A549 (cell line): ENCODE results near the gene N4BP3. TPM values are rescaled to one million over a fixed set of nuclear protein-coding genes. Genes with fewer than 3 reads are reported as not detected.

Experiments
- ATAC-seq, 2 experiments: fragments of 200-7000 bp in 1 of 2; fragments of >200 bp in 1 of 2; cut with Nextera tagmentation in 1 of 2; cut with Tn5 transposase in 1 of 2; 3 replicates each; pipeline versions ENCODE4 v1.8.0 to v1.9.1; 2018 to 2020; ENCODE audit warnings: mild to moderate bottlenecking in 1 of 2, moderate library complexity in 1 of 2
- CTCF ChIA-PET: fragments of 300-600 bp; sonication (Branson Sonifier 250); formaldehyde crosslinking; extraction: SDS; loops from one replicate; lab custom pipeline; 2021; ENCODE audit warnings: antibody characterized with exemption, inconsistent platforms; lab: Yijun Ruan, JAX
- POLR2A ChIA-PET: fragments of 350-600 bp; formaldehyde crosslinking; extraction: SDS; loops from one replicate; lab custom pipeline; 2021; ENCODE audit warnings: antibody characterized with exemption, inconsistent platforms; lab: Yijun Ruan, JAX
- DNase-seq, 2 experiments: peaks; one replicate each; pipeline versions ENCODE4 v3.0.0 to v3.0.0-alpha.2; 2011 to 2016; ENCODE audit warnings: low read depth in 1 of 2, low spot score in 1 of 2
- FAIRE-seq: peaks from 2 replicates; lab custom pipeline; 2011; peaks lifted over from hg19 to GRCh38; lab: Jason Lieb, UNC
- H3K27ac ChIP-seq, 2 experiments: fragments of >200 bp; sonication (Bioruptor Twin); formaldehyde crosslinking; 3 replicates each; pipeline ENCODE4 v1.5.1; 2016 to 2017
- H3K4me1 ChIP-seq: fragments of >200 bp; sonication (Bioruptor Twin); formaldehyde crosslinking; 3 replicates; pipeline ENCODE4 v1.6.1; 2016
- H3K4me2 ChIP-seq: fragments of >200 bp; sonication (Bioruptor Twin); formaldehyde crosslinking; 3 replicates; pipeline ENCODE4 v1.6.1; 2016
- H3K4me3 ChIP-seq: fragments of >200 bp; sonication (Bioruptor Twin); formaldehyde crosslinking; 3 replicates; pipeline ENCODE4 v1.5.1; 2016
- H3K9me3 ChIP-seq: fragments of >200 bp; sonication (Bioruptor Twin); formaldehyde crosslinking; 3 replicates; pipeline ENCODE4 v1.6.1; 2016
- CBX8 ChIP-seq: fragments of 200-600 bp; sonication (generic); IDR thresholded peaks from 2 replicates; pipeline ENCODE4 v1.6.1; 2016
- CHD2 ChIP-seq: fragments of 150-350 bp; IDR thresholded peaks from 2 replicates; pipeline ENCODE4 v1.6.1; 2014; ENCODE audit warnings: low read length; ENCODE audit not compliant: partially characterized antibody
- E2F6 ChIP-seq: IDR thresholded peaks from 2 replicates; pipeline ENCODE4 v1.6.1; 2012; ENCODE audit warnings: low read depth, borderline replicate concordance
- EHMT2 ChIP-seq: fragments of 200-600 bp; sonication (generic); IDR thresholded peaks from 2 replicates; pipeline ENCODE4 v1.6.1; 2016; ENCODE audit warnings: antibody characterized with exemption, low read depth, mild to moderate bottlenecking, moderate library complexity
- ELK1 ChIP-seq: fragments of 150-350 bp; IDR thresholded peaks from 2 replicates; pipeline ENCODE4 v1.6.1; 2014; ENCODE audit warnings: low read depth, mild to moderate bottlenecking, low read length
- ESRRA ChIP-seq: fragments of 150-350 bp; IDR thresholded peaks from 2 replicates; pipeline ENCODE4 v1.6.1; 2014; ENCODE audit warnings: mild to moderate bottlenecking, low read length, borderline replicate concordance
- FOSB ChIP-seq: fragments of 250-450 bp; sonication (Bioruptor Pico); IDR thresholded peaks from 2 replicates; pipeline ENCODE4 v1.5.0; 2020; ENCODE audit warnings: mild to moderate bottlenecking, moderate library complexity
- FOSL2 ChIP-seq, 2 experiments: fragments of 450-650 bp in 1 of 2; fragments of >200 bp in 1 of 2; sonication (Bioruptor Twin) in 1 of 2; formaldehyde crosslinking; IDR thresholded peaks; 2 replicates each; pipeline versions ENCODE4 v1.5.0 to v1.6.1; 2016 to 2020; ENCODE audit warnings: mild to moderate bottlenecking in 1 of 2, moderate library complexity in 1 of 2
- HDAC2 ChIP-seq: fragments of 200-600 bp; sonication (generic); IDR thresholded peaks from 2 replicates; pipeline ENCODE4 v1.6.1; 2016
- HOXA7 ChIP-seq: fragments of 250-450 bp; sonication (Bioruptor Pico); IDR thresholded peaks from 2 replicates; pipeline ENCODE4 v1.5.0; 2020; ENCODE audit warnings: mild to moderate bottlenecking, moderate library complexity
- HOXB5 ChIP-seq: fragments of 250-450 bp; sonication (Bioruptor Pico); IDR thresholded peaks from 2 replicates; pipeline ENCODE4 v1.5.0; 2020; ENCODE audit warnings: mild to moderate bottlenecking, moderate library complexity
- JUN ChIP-seq, 2 experiments: fragments of >200 bp; sonication (Bioruptor Twin); formaldehyde crosslinking; IDR thresholded peaks; 2 replicates in 1 of 2; 3 replicates in 1 of 2; pipeline ENCODE4 v1.6.1; 2016 to 2017
- JUNB ChIP-seq: fragments of >200 bp; sonication (Bioruptor Twin); formaldehyde crosslinking; IDR thresholded peaks from 2 replicates; pipeline ENCODE4 v1.6.1; 2016
- KDM1A ChIP-seq: fragments of 200-600 bp; sonication (generic); IDR thresholded peaks from 2 replicates; pipeline ENCODE4 v1.6.1; 2016; ENCODE audit warnings: low read depth, mild to moderate bottlenecking
- MAZ ChIP-seq: fragments of 150-350 bp; IDR thresholded peaks from 2 replicates; pipeline ENCODE4 v1.6.1; 2014; ENCODE audit warnings: antibody characterized with exemption, low read depth, low read length, borderline replicate concordance
- MYC ChIP-seq: IDR thresholded peaks from 2 replicates; pipeline ENCODE4 v1.6.1; 2012; ENCODE audit warnings: mild to moderate bottlenecking, inconsistent platforms, low read length, improper control_type of control experiment, borderline replicate concordance
- NR3C1 ChIP-seq: fragments of >200 bp; sonication (Bioruptor Twin); formaldehyde crosslinking; IDR thresholded peaks from 3 replicates; pipeline ENCODE4 v1.6.1; 2017
- PHF8 ChIP-seq: fragments of 200-600 bp; sonication (generic); IDR thresholded peaks from 2 replicates; pipeline ENCODE4 v1.6.1; 2016; ENCODE audit warnings: low read depth, mild to moderate bottlenecking, antibody characterized with exemption, moderate library complexity, borderline replicate concordance
- POLR2A ChIP-seq: IDR thresholded peaks from 2 replicates; pipeline ENCODE4 v1.6.1; 2012; ENCODE audit warnings: mild to moderate bottlenecking, low read length
- RAD21 ChIP-seq, 2 experiments: fragments of >200 bp in 1 of 2; sonication (Bioruptor Twin) in 1 of 2; formaldehyde crosslinking in 1 of 2; IDR thresholded peaks in 1 of 2; conservative IDR thresholded peaks in 1 of 2; 2 replicates in 1 of 2; 3 replicates in 1 of 2; pipeline ENCODE4 v1.6.1; 2012 to 2018; ENCODE audit warnings: inconsistent platforms in 1 of 2
- RARB ChIP-seq: fragments of 250-450 bp; sonication (Bioruptor Pico); IDR thresholded peaks from 2 replicates; pipeline ENCODE4 v1.8.0; 2021; ENCODE audit warnings: mild to moderate bottlenecking, moderate library complexity
- RFX5 ChIP-seq: fragments of 450-650 bp; IDR thresholded peaks from 2 replicates; pipeline ENCODE4 v1.7.1; 2014; ENCODE audit warnings: antibody characterized with exemption, mild to moderate bottlenecking, moderate library complexity
- TFCP2L1 ChIP-seq: fragments of 250-450 bp; sonication (Bioruptor Pico); IDR thresholded peaks from 2 replicates; pipeline ENCODE4 v1.5.0; 2021; ENCODE audit warnings: mild to moderate bottlenecking
- TP53 ChIP-seq: fragments of 250-450 bp; sonication (Bioruptor Pico); IDR thresholded peaks from 2 replicates; pipeline ENCODE4 v1.5.0; 2021; ENCODE audit warnings: mild to moderate bottlenecking, moderate library complexity
- ZC3H11A ChIP-seq: fragments of 450-650 bp; IDR thresholded peaks from 2 replicates; pipeline ENCODE4 v1.6.1; 2014; ENCODE audit warnings: antibody characterized with exemption, mild to moderate bottlenecking
- ZFP36 ChIP-seq: fragments of 450-650 bp; IDR thresholded peaks from 2 replicates; pipeline ENCODE4 v1.6.1; 2014; ENCODE audit warnings: borderline replicate concordance; ENCODE audit not compliant: partially characterized antibody
- WGBS: methylation state at CpG from one replicate; pipeline ENCODE4 v1.1.6; 2017; ENCODE audit errors: missing lambda C conversion rate; 5-methylcytosine and 5-hydroxymethylcytosine counted together
- polyA plus RNA-seq, 4 experiments: library from polyadenylated mRNA; depleted of rRNA in 3 of 4; stranded (reverse); fragments of >200 nt; fragmentation: RNase III in 1 of 4; extraction: RNeasy Plus Mini Kit Qiagen cat#74134 plus additional on column Dnase treatment in 1 of 4; gene quantifications; 2 replicates in 3 of 4; 3 replicates in 1 of 4; pipeline ENCODE4 v1.2.3, GENCODE V29; 2011 to 2017
- TF ChIP-seq, protein P1 (sequence below): IDR thresholded peaks from 2 replicates; pipeline ENCODE4 v1.6.1; 2012
- TF ChIP-seq, protein P2 (sequence below): IDR thresholded peaks from 2 replicates; pipeline ENCODE4 v1.6.1; 2012
- TF ChIP-seq, protein P3 (sequence below): fragments of >200 bp; sonication (Bioruptor Twin); formaldehyde crosslinking; IDR thresholded peaks from 2 replicates; pipeline ENCODE4 v1.6.1; 2016

N4BP3 gene
- polyA plus RNA-seq, 2 of the 4 experiments (the other 2 are of a cell fraction), result 0.12 to 0.15 TPM

DNA sequence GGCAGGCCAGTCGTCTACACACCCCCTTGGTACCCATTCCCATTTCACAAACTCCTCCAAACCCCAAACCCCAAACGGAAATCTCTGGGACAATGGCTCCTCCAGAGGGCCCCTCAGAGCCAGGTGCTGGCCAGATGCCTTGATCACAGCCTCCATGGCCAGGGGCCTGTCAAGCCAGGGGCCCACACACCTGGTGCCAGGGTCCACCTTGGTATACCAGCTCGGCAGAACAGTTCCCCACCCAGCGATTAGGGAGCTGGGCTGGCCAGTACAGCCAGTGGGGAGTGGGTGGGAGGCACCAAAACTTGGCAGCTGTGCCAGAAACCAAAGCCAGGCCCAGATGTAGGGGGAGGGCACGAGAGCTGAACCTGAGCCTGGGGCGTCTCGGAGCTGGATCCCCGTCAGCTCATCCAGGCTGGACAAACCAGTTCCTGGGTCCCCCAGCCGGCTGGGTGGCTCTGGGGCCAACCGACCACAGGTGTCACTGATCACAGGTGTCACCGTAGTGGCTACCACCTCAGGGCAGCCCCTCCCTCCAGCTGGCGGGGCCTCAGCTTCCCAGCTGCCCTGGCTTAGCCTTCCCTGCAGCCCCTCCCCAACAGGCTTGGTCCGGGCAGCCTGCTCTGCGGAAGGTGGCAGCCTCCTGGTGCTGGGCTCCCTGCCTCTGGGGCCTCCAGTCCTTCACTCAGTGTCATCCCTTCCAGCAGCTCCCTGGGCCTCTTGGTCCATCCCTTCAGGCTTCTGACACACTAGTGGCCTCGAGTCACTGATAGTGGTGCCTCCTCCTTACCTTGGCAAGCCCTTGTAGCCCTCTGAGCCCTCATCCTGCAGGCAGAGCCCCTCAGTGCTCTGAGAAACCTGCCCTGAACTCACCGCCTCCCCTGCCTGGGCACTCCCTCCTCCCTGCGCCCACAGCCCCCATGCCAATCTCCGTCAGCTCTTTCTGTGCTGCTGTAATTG lies 10.9 kb downstream of the N4BP3 start:
- DNase-seq (no peak), FAIRE-seq (no peak), ATAC-seq (no peak)
- TF ChIP-seq RFX5, result no peak
- no peak for TF ChIP-seq FOSL2 (IDR thresholded peaks at IDR 0.05)
- TF ChIP-seq FOSL2 (CRISPR knock-in tag; IDR thresholded peaks at IDR 0.05), result no peak
- TF ChIP-seq RAD21 (conservative IDR thresholded peaks at IDR 0.05 in 1 of 2, IDR thresholded peaks at IDR 0.05 in 1 of 2), result no peak
- no peak for TF ChIP-seq TFCP2L1 (CRISPR knock-in tag)
- no peak for TF ChIP-seq MYC
- TF ChIP-seq ESRRA, result no peak
- TF ChIP-seq, protein P1, sequence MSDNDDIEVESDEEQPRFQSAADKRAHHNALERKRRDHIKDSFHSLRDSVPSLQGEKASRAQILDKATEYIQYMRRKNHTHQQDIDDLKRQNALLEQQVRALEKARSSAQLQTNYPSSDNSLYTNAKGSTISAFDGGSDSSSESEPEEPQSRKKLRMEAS, result no peak
- TF ChIP-seq, protein P2, sequence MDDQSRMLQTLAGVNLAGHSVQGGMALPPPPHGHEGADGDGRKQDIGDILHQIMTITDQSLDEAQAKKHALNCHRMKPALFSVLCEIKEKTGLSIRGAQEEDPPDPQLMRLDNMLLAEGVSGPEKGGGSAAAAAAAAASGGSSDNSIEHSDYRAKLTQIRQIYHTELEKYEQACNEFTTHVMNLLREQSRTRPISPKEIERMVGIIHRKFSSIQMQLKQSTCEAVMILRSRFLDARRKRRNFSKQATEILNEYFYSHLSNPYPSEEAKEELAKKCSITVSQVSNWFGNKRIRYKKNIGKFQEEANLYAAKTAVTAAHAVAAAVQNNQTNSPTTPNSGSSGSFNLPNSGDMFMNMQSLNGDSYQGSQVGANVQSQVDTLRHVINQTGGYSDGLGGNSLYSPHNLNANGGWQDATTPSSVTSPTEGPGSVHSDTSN, result no peak
- no peak for TF ChIP-seq HDAC2
- TF ChIP-seq NR3C1, result no peak
- WGBS, result 79% methylated on average over 8 of the region's 18 CpGs
- Histone ChIP-seq H3K27ac (no peak overlapping the region), H3K9me3 (no peaks in the 10 kb centered on the region), H3K4me2 (no peak overlapping the region), H3K4me1 (no peaks in the 10 kb centered on the region), H3K4me3 (no peak overlapping the region)
- POLR2A ChIA-PET, result no interaction called here
- CTCF ChIA-PET, result interaction anchor here (1.3 to 4.3 kb wide), 4 partner anchors 9 to 48 kb away, joined by 4 to 33 read pairs (median 10); no protein-coding TSS in a partner anchor

GRCh38 chr5:178125253-178125906 lies 12.0 kb downstream of the N4BP3 start:
- no peak for DNase-seq
- no peak overlapping the region for H3K27ac ChIP-seq
- no peak overlapping the region for H3K4me2 ChIP-seq
- H3K9me3 ChIP-seq, result no peaks in the 10 kb centered on the region
- FAIRE-seq, result no peak
- no peaks in the 10 kb centered on the region for H3K4me1 ChIP-seq
- ATAC-seq, result no peak
- WGBS, result 78% methylated on average over 9 of the region's 10 CpGs
- ChIA-PET POLR2A (no interaction called here), CTCF (interaction anchor here (1.3 kb wide), 1 partner anchor 10 kb away, joined by 4 read pairs; no protein-coding TSS in a partner anchor)
- TF ChIP-seq POLR2A, result no peak
- no peak for TF ChIP-seq JUNB
- TF ChIP-seq KDM1A, result no peak
- TF ChIP-seq TP53 (CRISPR knock-in tag), result no peak
- no peak for TF ChIP-seq ZC3H11A
- no peak for TF ChIP-seq MAZ
- H3K4me3 ChIP-seq, result no peak overlapping the region

- 84% methylated on average over 3 of the region's 3 CpGs for WGBS
- no peak for DNase-seq
- no peak overlapping the region for H3K27ac ChIP-seq
- POLR2A ChIA-PET, result no interaction called here
- no peaks in the 10 kb centered on the region for H3K9me3 ChIP-seq
- H3K4me2 ChIP-seq, result no peak overlapping the region
- no peak overlapping the region for H3K4me3 ChIP-seq
- H3K4me1 ChIP-seq, result no peaks in the 10 kb centered on the region
- no peak for FAIRE-seq
- CTCF ChIA-PET, result interaction anchor here (1.2 kb wide), 1 partner anchor 50 kb away, joined by 3 read pairs; no protein-coding TSS in a partner anchor
- no peak for ATAC-seq
- TF ChIP-seq E2F6 (no peak), CHD2 (no peak), JUN (IDR thresholded peaks at IDR 0.05) (no peak), FOSB (CRISPR knock-in tag) (no peak), RARB (CRISPR knock-in tag) (no peak), HOXB5 (CRISPR knock-in tag) (no peak), ESRRA (no peak), HOXA7 (CRISPR knock-in tag) (no peak), NR3C1 (no peak), ELK1 (no peak), FOSL2 (IDR thresholded peaks at IDR 0.05) (no peak), FOSL2 (CRISPR knock-in tag; IDR thresholded peaks at IDR 0.05) (no peak), CBX8 (no peak), EHMT2 (no peak), PHF8 (no peak), ZFP36 (no peak)
- TF ChIP-seq, protein P3, sequence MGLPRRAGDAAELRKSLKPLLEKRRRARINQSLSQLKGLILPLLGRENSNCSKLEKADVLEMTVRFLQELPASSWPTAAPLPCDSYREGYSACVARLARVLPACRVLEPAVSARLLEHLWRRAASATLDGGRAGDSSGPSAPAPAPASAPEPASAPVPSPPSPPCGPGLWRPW, result no peak
- TF ChIP-seq, protein P1, result no peak
Measured at GRCh38 chr5:178126556-178126955, 13.2 kb downstream of the N4BP3 start.
